Uterus (tissue), 4 donors: ENCODE measurements around the gene DNAJB5. TPM values are rescaled to one million over a fixed set of nuclear protein-coding genes. Genes with fewer than 3 reads are reported as not detected.
"Not testable (repeated sequence)": the region's sequence is repeated elsewhere in the genome, so short reads cannot be mapped to it uniquely, and the experiment has no call there.

Source experiments
- DNase-seq, 2 donors: peaks; one replicate each; pipeline ENCODE4 v3.0.0-alpha.2; 2019 to 2020
- H3K27ac ChIP-seq, 2 donors: fragments of 200-600 bp; sonication (generic); 1 replicate in 1 of 2; 2 replicates in 1 of 2; pipeline ENCODE4 v1.5.1; 2016 to 2018
- H3K27me3 ChIP-seq, 2 donors: fragments of 200-600 bp; sonication (generic); one replicate each; pipeline ENCODE4 v1.5.1; 2018 to 2019; ENCODE audit warnings: control low read depth in 1 of 2
- H3K36me3 ChIP-seq, 2 donors: fragments of 200-600 bp; sonication (generic); one replicate each; pipeline ENCODE4 v1.5.1; 2019; ENCODE audit warnings: control low read depth in 1 of 2
- H3K4me1 ChIP-seq, 2 donors: fragments of 200-600 bp; sonication (generic); one replicate each; pipeline ENCODE4 v1.5.1; 2018 to 2019; ENCODE audit warnings: control low read depth in 1 of 2
- H3K4me3 ChIP-seq, 2 donors: fragments of 200-600 bp; sonication (generic); 1 replicate in 1 of 2; 2 replicates in 1 of 2; pipeline ENCODE4 v1.5.1; 2018 to 2019; ENCODE audit warnings: mild to moderate bottlenecking in 1 of 2
- H3K9me3 ChIP-seq, 2 donors: fragments of 200-600 bp; sonication (generic); one replicate each; pipeline ENCODE4 v1.5.1; 2019; ENCODE audit warnings: control low read depth in 1 of 2
- POLR2A ChIP-seq, 2 donors: fragments of 450-650 bp; IDR thresholded peaks; one replicate each; pipeline ENCODE4 v1.6.1; 2016; ENCODE audit warnings: antibody characterized with exemption in 2 of 2, mild to moderate bottlenecking in 1 of 2, moderate library complexity in 1 of 2
- intact Hi-C: fragments of 100-400 bp; cut with DNase I; formaldehyde crosslinking; loops from one replicate; pipeline ENCODE4 v1.15.1; 2023; ENCODE audit warnings: low total_unique reads
- total RNA-seq, 4 donors: library from RNA; depleted of rRNA in 3 of 4; stranded (reverse); fragments of >200 nt in 3 of 4; gene quantifications; one replicate each; pipeline versions ENCODE4 v1.1.0 to v1.2.4, GENCODE V29; 2014 to 2023
- TF ChIP-seq, protein P1 (sequence below), 4 experiments: fragments of 200-600 bp in 2 of 4; fragments of 450-650 bp in 2 of 4; sonication (generic) in 2 of 4; IDR thresholded peaks; one replicate each; pipeline ENCODE4 v1.5.1; 2016 to 2019; ENCODE audit warnings: antibody characterized with exemption in 4 of 4, mild to moderate bottlenecking in 2 of 4, moderate library complexity in 1 of 4
- donor health status: DM: yes; HTN: yes; CAD: no.

DNAJB5 gene
- total RNA-seq, 4 donors from 2014 or later = 9.7 to 45.0 (median 25.1) TPM

DNA sequence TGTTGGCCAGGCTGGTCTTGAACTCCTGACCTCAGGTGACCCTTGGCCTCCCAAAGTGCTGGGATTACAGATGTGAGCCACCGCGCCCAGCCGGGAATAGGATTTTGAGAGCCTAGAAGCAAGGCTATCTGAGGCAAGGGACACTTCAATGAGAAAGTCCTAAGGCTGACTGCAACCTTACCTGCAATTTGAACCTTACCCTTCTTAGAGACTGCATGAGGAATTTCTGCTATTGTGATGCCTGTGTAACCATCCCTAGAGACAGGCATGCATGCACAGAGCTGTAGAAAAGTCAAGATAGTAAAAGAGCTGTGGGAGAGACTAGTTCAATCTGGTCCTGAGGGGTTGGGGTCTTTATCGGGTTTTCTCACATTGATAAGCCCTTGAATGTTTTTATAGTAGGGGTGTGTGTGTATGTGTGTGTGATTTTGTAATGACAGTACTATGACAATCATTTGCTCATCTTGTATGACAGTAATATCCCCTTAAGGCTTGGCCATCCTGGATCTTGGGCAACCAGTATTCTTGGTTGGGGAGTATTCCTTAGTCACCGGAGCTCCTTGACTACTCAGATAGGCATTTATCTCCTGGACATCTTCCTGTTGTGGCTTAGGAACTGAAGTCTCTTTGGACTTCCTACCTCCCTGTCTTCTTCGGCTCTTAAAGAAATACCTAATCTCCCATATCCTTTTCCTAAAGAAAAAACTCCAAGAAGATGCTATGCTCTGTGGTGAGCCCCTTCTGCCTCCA, 11.2 kb downstream of the DNAJB5 start:
- Histone ChIP-seq H3K9me3 (no peaks in the 10 kb centered on the region), H3K27me3 (no peaks in the 10 kb centered on the region), H3K4me3 (no peak overlapping the region), H3K27ac (no peak overlapping the region), H3K36me3 (no peaks in the 10 kb centered on the region), H3K4me1 (peaks cover 0 to under 1% of the 10 kb centered on the region in 2 donors)
- DNase-seq = no peak
- intact Hi-C loops = no loop called here
- TF ChIP-seq, protein P1, sequence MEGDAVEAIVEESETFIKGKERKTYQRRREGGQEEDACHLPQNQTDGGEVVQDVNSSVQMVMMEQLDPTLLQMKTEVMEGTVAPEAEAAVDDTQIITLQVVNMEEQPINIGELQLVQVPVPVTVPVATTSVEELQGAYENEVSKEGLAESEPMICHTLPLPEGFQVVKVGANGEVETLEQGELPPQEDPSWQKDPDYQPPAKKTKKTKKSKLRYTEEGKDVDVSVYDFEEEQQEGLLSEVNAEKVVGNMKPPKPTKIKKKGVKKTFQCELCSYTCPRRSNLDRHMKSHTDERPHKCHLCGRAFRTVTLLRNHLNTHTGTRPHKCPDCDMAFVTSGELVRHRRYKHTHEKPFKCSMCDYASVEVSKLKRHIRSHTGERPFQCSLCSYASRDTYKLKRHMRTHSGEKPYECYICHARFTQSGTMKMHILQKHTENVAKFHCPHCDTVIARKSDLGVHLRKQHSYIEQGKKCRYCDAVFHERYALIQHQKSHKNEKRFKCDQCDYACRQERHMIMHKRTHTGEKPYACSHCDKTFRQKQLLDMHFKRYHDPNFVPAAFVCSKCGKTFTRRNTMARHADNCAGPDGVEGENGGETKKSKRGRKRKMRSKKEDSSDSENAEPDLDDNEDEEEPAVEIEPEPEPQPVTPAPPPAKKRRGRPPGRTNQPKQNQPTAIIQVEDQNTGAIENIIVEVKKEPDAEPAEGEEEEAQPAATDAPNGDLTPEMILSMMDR (IDR thresholded peaks at IDR 0.05) = no peak
- no peak for TF ChIP-seq POLR2A (IDR thresholded peaks at IDR 0.05)

DNA sequence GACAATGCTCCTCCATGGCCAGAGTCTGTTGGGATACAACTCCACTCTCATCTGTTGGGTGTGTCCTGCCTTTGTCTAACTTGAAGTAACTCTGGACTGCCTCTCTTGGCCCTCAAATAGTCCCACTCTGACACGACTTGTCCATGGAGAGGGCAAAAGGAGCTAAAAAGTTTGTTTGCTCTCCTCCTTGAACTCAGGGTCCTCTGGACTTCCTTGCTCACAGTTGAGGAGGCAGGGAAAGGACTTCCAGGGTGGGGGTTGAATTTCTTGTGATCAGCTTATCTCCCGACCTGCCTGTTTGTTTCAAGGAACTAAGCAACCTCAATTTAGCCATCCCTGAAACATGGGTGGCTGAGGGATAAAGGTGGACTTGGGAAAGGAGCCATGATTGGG, 11.7 kb downstream of the DNAJB5 start:
- Histone ChIP-seq H3K27ac (no peak overlapping the region), H3K9me3 (no peaks in the 10 kb centered on the region), H3K4me1 (no peaks in the 10 kb centered on the region), H3K27me3 (no peaks in the 10 kb centered on the region), H3K4me3 (no peak overlapping the region), H3K36me3 (no peaks in the 10 kb centered on the region)
- DNase-seq = no peak
- intact Hi-C loops = no loop called here
- TF ChIP-seq POLR2A (IDR thresholded peaks at IDR 0.05) = no peak
- TF ChIP-seq, protein P1 (IDR thresholded peaks at IDR 0.05) = no peak

DNA sequence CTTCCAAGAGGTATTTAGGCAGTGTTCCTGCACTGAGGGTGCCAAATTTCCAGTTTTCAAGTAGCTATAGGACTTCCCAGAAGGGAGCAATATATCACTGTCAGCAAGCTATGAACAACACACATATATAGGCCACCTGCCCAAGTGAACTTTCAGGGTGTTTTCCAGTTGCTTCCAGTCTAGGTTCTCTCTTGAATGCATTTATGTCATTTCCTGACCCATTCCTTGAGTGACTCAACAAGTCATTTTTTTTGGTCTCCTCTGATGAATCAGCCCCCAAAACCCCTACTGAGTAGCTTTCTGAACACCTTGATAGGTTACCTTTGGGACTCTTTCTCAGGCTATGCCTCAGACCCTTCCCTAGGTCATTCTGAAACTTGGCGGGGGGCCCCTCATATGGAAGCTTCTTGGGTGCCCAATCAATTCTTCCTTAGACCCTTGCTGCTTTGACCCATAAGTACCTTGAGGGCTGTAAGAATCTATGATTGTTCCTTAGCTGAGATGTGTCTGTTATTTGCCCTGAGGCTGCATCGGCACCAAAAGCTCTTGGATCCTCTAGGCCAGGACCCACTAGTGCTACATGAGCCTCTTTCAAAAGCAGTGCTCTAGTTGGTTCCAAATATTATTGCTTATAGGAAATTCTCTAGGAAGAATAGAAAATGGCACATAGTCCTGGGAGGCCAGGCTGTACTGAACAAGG, 12.4 kb downstream of the DNAJB5 start:
- Histone ChIP-seq H3K4me3 (no peak overlapping the region), H3K27ac (no peak overlapping the region), H3K9me3 (no peaks in the 10 kb centered on the region), H3K27me3 (no peaks in the 10 kb centered on the region), H3K36me3 (no peaks in the 10 kb centered on the region), H3K4me1 (no peaks in the 10 kb centered on the region)
- no peak for DNase-seq
- intact Hi-C loops = no loop called here
- no peak for TF ChIP-seq POLR2A (IDR thresholded peaks at IDR 0.05)
- TF ChIP-seq, protein P1 (IDR thresholded peaks at IDR 0.05) = no peak

DNA sequence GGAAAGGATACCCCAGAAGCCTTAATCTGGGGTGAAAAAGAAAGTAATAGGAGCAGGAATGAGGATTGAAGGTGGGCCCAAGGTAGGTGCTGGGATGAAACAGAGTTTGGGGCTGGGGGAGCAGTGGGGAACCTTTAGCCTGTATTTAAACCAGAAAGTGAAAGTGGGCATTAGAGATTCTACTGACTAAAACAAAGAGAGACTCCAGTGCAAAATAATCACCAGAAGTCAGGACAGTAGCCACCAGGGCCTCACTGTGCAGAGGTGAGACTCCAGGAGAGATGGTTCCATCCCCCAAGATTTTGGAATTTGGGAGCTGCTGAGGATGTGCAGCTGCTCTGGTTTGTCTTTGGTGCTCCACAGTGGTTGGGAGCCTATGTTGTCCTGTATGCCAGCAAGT, 13.1 kb downstream of the DNAJB5 start:
- Histone ChIP-seq H3K4me3 (no peak overlapping the region), H3K4me1 (no peaks in the 10 kb centered on the region), H3K36me3 (no peaks in the 10 kb centered on the region), H3K27me3 (no peaks in the 10 kb centered on the region), H3K27ac (no peak overlapping the region), H3K9me3 (no peaks in the 10 kb centered on the region)
- no peak for DNase-seq
- intact Hi-C loops = no loop called here
- TF ChIP-seq, protein P1 (IDR thresholded peaks at IDR 0.05) = no peak
- no peak for TF ChIP-seq POLR2A (IDR thresholded peaks at IDR 0.05)

DNA sequence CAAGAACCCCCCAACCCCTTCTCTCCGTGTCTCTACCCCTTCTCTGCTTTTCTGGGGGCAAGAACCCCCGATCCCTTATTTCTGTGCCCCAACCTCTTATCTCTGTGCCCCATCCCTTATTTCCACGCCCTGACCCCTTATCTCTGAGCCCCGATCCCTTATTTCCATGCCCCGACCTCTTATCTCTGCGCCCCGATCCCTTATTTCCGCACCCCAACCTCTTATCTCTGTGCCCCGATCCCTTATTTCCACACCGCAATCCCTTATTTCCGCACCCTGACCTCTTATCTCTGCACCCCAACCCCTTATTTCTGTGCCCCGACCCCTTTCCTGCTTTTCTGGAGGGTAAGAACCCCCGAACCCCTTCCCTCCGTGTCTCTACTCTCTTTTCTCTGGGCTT, 14.8 kb downstream of the DNAJB5 start:
- intact Hi-C loops, DNase-seq, H3K4me1 ChIP-seq, H3K4me3 ChIP-seq, H3K9me3 ChIP-seq, H3K36me3 ChIP-seq, H3K27ac ChIP-seq, H3K27me3 ChIP-seq: not testable (repeated sequence)
